H1 (cell line): ENCODE data around the gene WIPF3. TPM values are rescaled to one million over a fixed set of nuclear protein-coding genes. Genes with fewer than 3 reads are reported as not detected.

Source experiments
- CTCF ChIA-PET: fragments of 300-600 bp; sonication (Branson Sonifier 250); formaldehyde crosslinking; loops from one replicate; lab custom pipeline; 2021; ENCODE audit not compliant: partially characterized antibody; lab: Charles Lee
- POLR2A ChIA-PET: fragments of 300-600 bp; sonication (Branson Sonifier 250); formaldehyde crosslinking; loops from one replicate; lab custom pipeline; 2021; ENCODE audit warnings: inconsistent platforms; ENCODE audit not compliant: partially characterized antibody; lab: Charles Lee
- DNase-seq, 2 experiments: peaks; one replicate each; pipeline versions ENCODE4 v3.0.0 to v3.0.0-alpha.2; 2010 to 2022; ENCODE audit warnings: low spot score in 2 of 2, low read depth in 1 of 2, mixed read lengths in 1 of 2
- FAIRE-seq: peaks from 2 replicates; lab custom pipeline; 2011; peaks lifted over from hg19 to GRCh38; lab: Jason Lieb, UNC
- H2AFZ ChIP-seq: 2 replicates; pipeline ENCODE4 v1.8.1; 2012; ENCODE audit warnings: low read length, inconsistent platforms
- H2AK5ac ChIP-seq: 2 replicates; pipeline ENCODE4 v1.6.1; 2013; ENCODE audit warnings: low read depth, low read length
- H2BK120ac ChIP-seq: replicated peaks from 2 replicates; pipeline ENCODE3; 2013; ENCODE audit warnings: low read depth, low read length, inconsistent platforms
- H2BK12ac ChIP-seq: 2 replicates; pipeline ENCODE4 v1.6.1; 2013; ENCODE audit warnings: low read depth, low read length
- H2BK15ac ChIP-seq: 2 replicates; pipeline ENCODE4 v1.6.1; 2013; ENCODE audit warnings: low read length
- H2BK20ac ChIP-seq: 2 replicates; pipeline ENCODE4 v1.6.1; 2013; ENCODE audit warnings: low read length
- H2BK5ac ChIP-seq: 2 replicates; pipeline ENCODE4 v1.6.1; 2013; ENCODE audit warnings: low read depth, low read length
- H3K14ac ChIP-seq: 2 replicates; pipeline ENCODE4 v1.6.1; 2013; ENCODE audit warnings: inconsistent platforms; ENCODE audit not compliant: insufficient read length
- H3K18ac ChIP-seq: 2 replicates; pipeline ENCODE4 v1.6.1; 2013; ENCODE audit warnings: low read length; ENCODE audit errors: extremely low read depth
- H3K23ac ChIP-seq: 2 replicates; pipeline ENCODE4 v1.6.1; 2013; ENCODE audit warnings: inconsistent platforms; ENCODE audit not compliant: insufficient read length
- H3K23me2 ChIP-seq: 2 replicates; pipeline ENCODE4 v1.6.1; 2013; ENCODE audit warnings: low read depth, low read length
- H3K27ac ChIP-seq: 2 replicates; pipeline ENCODE4 v1.6.1; 2011; ENCODE audit warnings: low read depth, low read length, inconsistent platforms
- H3K27me3 ChIP-seq, 4 experiments: replicated peaks in 1 of 4; 1 replicate in 1 of 4; 2 replicates in 3 of 4; pipeline versions ENCODE4 v1.6.1 to v1.8.1; 2011 to 2013; ENCODE audit warnings: low read length in 3 of 4, mild to moderate bottlenecking in 3 of 4, inconsistent platforms in 2 of 4, mixed read lengths in 2 of 4, moderate library complexity in 1 of 4; ENCODE audit not compliant: control insufficient read depth in 3 of 4, insufficient read depth in 3 of 4; ENCODE audit errors: extremely low read depth in 1 of 4
- H3K36me3 ChIP-seq, 4 experiments: 2 replicates each; pipeline versions ENCODE4 v1.6.1 to v1.8.1; 2011 to 2013; ENCODE audit warnings: mild to moderate bottlenecking in 4 of 4, low read length in 3 of 4, moderate library complexity in 2 of 4, control low read depth in 1 of 4, inconsistent platforms in 1 of 4; ENCODE audit not compliant: insufficient read depth in 4 of 4, control insufficient read depth in 2 of 4
- H3K4ac ChIP-seq: replicated peaks from 2 replicates; pipeline ENCODE3; 2013; ENCODE audit warnings: low read length, low read depth, mixed read lengths, inconsistent platforms; ENCODE audit not compliant: insufficient read length
- H3K4me1 ChIP-seq, 4 experiments: replicated peaks in 1 of 4; 1 replicate in 1 of 4; 2 replicates in 3 of 4; pipeline versions ENCODE4 v1.6.1 to v1.8.1; 2011 to 2013; ENCODE audit warnings: low read length in 3 of 4, inconsistent platforms in 2 of 4, mixed read lengths in 1 of 4; ENCODE audit not compliant: insufficient read depth in 4 of 4, control insufficient read depth in 3 of 4
- H3K4me2 ChIP-seq, 2 experiments: 2 replicates each; pipeline versions ENCODE4 v1.6.1 to v1.8.1; 2011 to 2013; ENCODE audit warnings: low read depth in 2 of 2, low read length in 2 of 2, control low read depth in 1 of 2, inconsistent platforms in 1 of 2, mild to moderate bottlenecking in 1 of 2; ENCODE audit not compliant: insufficient read depth in 1 of 2
- H3K4me3 ChIP-seq, 4 experiments: fragments of 200-600, 300-600 bp in 1 of 4; sonication (generic), shearing (Covaris generic), sonication (Bioruptor Twin) in 1 of 4; 2 replicates each; pipeline versions ENCODE4 v1.5.1 to v1.8.1; 2011 to 2016; ENCODE audit warnings: low read length in 4 of 4, low read depth in 3 of 4, control low read depth in 2 of 4, inconsistent platforms in 2 of 4, mild to moderate bottlenecking in 2 of 4, mixed read lengths in 1 of 4, moderate library complexity in 1 of 4; ENCODE audit not compliant: insufficient read depth in 2 of 4; ENCODE audit errors: extremely low read depth in 1 of 4
- H3K56ac ChIP-seq: replicated peaks from 2 replicates; pipeline ENCODE3; 2013; ENCODE audit warnings: low read depth, mild to moderate bottlenecking, mixed read lengths, low read length, inconsistent platforms; ENCODE audit not compliant: insufficient read length
- H3K79me1 ChIP-seq: 2 replicates; pipeline ENCODE4 v1.6.1; 2013; ENCODE audit warnings: low read depth, low read length, control low read depth
- H3K79me2 ChIP-seq, 2 experiments: 2 replicates each; pipeline versions ENCODE4 v1.6.1 to v1.8.1; 2012 to 2013; ENCODE audit warnings: low read length in 2 of 2, mild to moderate bottlenecking in 2 of 2, inconsistent platforms in 1 of 2; ENCODE audit not compliant: insufficient read depth in 2 of 2, control insufficient read depth in 1 of 2
- H3K9ac ChIP-seq, 4 experiments: replicated peaks in 1 of 4; 1 replicate in 1 of 4; 2 replicates in 3 of 4; pipeline versions ENCODE4 v1.6.1 to v1.8.1; 2011 to 2013; ENCODE audit warnings: low read depth in 3 of 4, low read length in 3 of 4, control low read depth in 2 of 4, mild to moderate bottlenecking in 2 of 4, moderate library complexity in 2 of 4, inconsistent platforms in 1 of 4; ENCODE audit errors: extremely low read depth in 1 of 4
- H3K9me3 ChIP-seq, 2 experiments: 2 replicates each; pipeline versions ENCODE4 v1.6.1 to v1.8.1; 2012 to 2013; ENCODE audit warnings: mild to moderate bottlenecking in 2 of 2, moderate library complexity in 2 of 2, control low read depth in 1 of 2, inconsistent platforms in 1 of 2, low read depth in 1 of 2, low read length in 1 of 2, mixed read lengths in 1 of 2; ENCODE audit not compliant: insufficient read depth in 2 of 2
- H4K20me1 ChIP-seq, 2 experiments: replicated peaks in 1 of 2; 2 replicates each; pipeline versions ENCODE3 to v1.8.1; 2011 to 2013; ENCODE audit warnings: inconsistent platforms in 2 of 2, low read length in 2 of 2, mild to moderate bottlenecking in 1 of 2; ENCODE audit not compliant: insufficient read depth in 2 of 2, control insufficient read depth in 1 of 2
- H4K5ac ChIP-seq: 2 replicates; pipeline ENCODE4 v1.6.1; 2013; ENCODE audit warnings: low read length, low read depth, mixed read lengths, inconsistent platforms; ENCODE audit not compliant: insufficient read length
- H4K8ac ChIP-seq: 2 replicates; pipeline ENCODE4 v1.8.0; 2013; ENCODE audit warnings: mild to moderate bottlenecking, moderate library complexity, low read length, inconsistent platforms; ENCODE audit not compliant: insufficient read depth; ENCODE audit errors: extremely low read depth
- H4K91ac ChIP-seq: replicated peaks from 2 replicates; pipeline ENCODE3; 2013; ENCODE audit warnings: low read length, mixed read lengths, inconsistent platforms; ENCODE audit not compliant: insufficient read length
- ASH2L ChIP-seq: fragments of 200-600, 300-600 bp; sonication (generic); IDR thresholded peaks from one replicate; pipeline ENCODE4 v1.7.1; 2017; ENCODE audit warnings: low read length
- BRCA1 ChIP-seq: IDR thresholded peaks from 2 replicates; pipeline ENCODE4 v1.6.1; 2012; ENCODE audit warnings: low read depth, low read length, improper control_type of control experiment
- CHD2 ChIP-seq: IDR thresholded peaks from 2 replicates; pipeline ENCODE4 v1.6.1; 2012; ENCODE audit warnings: low read length, improper control_type of control experiment
- CREB1 ChIP-seq: IDR thresholded peaks from 2 replicates; pipeline ENCODE4 v1.6.1; 2012; ENCODE audit warnings: inconsistent platforms
- EP300 ChIP-seq, 2 experiments: IDR thresholded peaks; 1 replicate in 1 of 2; 2 replicates in 1 of 2; pipeline ENCODE4 v1.6.1; 2011 to 2012; ENCODE audit warnings: low read depth in 2 of 2, low read length in 2 of 2, mild to moderate bottlenecking in 2 of 2, borderline replicate concordance in 1 of 2, inconsistent platforms in 1 of 2, moderate library complexity in 1 of 2
- GTF2F1 ChIP-seq: IDR thresholded peaks from 2 replicates; pipeline ENCODE4 v1.6.1; 2012; ENCODE audit warnings: low read depth, low read length, improper control_type of control experiment, borderline replicate concordance
- HDAC2 ChIP-seq, 2 experiments: fragments of 300-600 bp in 1 of 2; sonication (generic) in 1 of 2; IDR thresholded peaks; 2 replicates each; pipeline ENCODE4 v1.6.1; 2011 to 2012; ENCODE audit warnings: low read depth in 2 of 2, low read length in 2 of 2, mild to moderate bottlenecking in 2 of 2, moderate library complexity in 2 of 2, borderline replicate concordance in 1 of 2, inconsistent platforms in 1 of 2
- HDAC6 ChIP-seq: IDR thresholded peaks from one replicate; pipeline ENCODE4 v1.7.1; 2012; ENCODE audit warnings: low read depth, mild to moderate bottlenecking, inconsistent platforms, low read length, moderate library complexity
- JUN ChIP-seq: IDR thresholded peaks from 2 replicates; pipeline ENCODE4 v1.6.1; 2011; ENCODE audit warnings: low read depth, mild to moderate bottlenecking, improper control_type of control experiment, low read length
- MAX ChIP-seq: IDR thresholded peaks from 2 replicates; pipeline ENCODE4 v1.6.1; 2012; ENCODE audit warnings: inconsistent platforms
- PHF8 ChIP-seq: fragments of 200-600 bp; sonication (generic); conservative IDR thresholded peaks from 2 replicates; pipeline ENCODE4 v1.7.1; 2012; ENCODE audit warnings: low read depth, mild to moderate bottlenecking, inconsistent platforms, low read length, moderate library complexity
- RNF2 ChIP-seq: fragments of 200-900, 300-1000 bp; sonication (generic); IDR thresholded peaks from 2 replicates; pipeline ENCODE4 v1.7.1; 2016; ENCODE audit warnings: borderline replicate concordance, low read depth, mild to moderate bottlenecking, antibody characterized with exemption, low read length; ENCODE audit not compliant: poor library complexity, severe bottlenecking; ENCODE audit errors: missing control alignments
- RXRA ChIP-seq: IDR thresholded peaks from 2 replicates; pipeline ENCODE4 v1.6.1; 2011; ENCODE audit warnings: low read depth, mild to moderate bottlenecking, low read length, moderate library complexity; ENCODE audit not compliant: insufficient read depth
- WGBS, 2 experiments: shearing (Covaris generic) in 1 of 2; methylation state at CpG; one replicate each; pipeline versions ENCODE4 v1.1.6 to v1.1.7; 2013 to 2015; ENCODE audit warnings: low lambda C conversion rate in 2 of 2, mixed read lengths in 2 of 2, inconsistent platforms in 1 of 2, low coverage in 1 of 2, missing lambda C conversion rate in 1 of 2; ENCODE audit not compliant: insufficient replicate concordance in 2 of 2, insufficient coverage in 1 of 2, insufficient read length in 1 of 2; ENCODE audit errors: extremely low coverage in 1 of 2, missing lambda C conversion rate in 1 of 2; 5-methylcytosine and 5-hydroxymethylcytosine counted together
- polyA plus RNA-seq, 7 experiments: library from polyadenylated mRNA; depleted of rRNA in 3 of 7; stranded (reverse) in 5 of 7; unstranded in 2 of 7; fragments of >200 nt in 5 of 7; fragments of 200-250 nt in 2 of 7; gene quantifications; 1 replicate in 5 of 7; 2 replicates in 1 of 7; 4 replicates in 1 of 7; pipeline versions ENCODE4 v1.2.1 to v1.2.3, GENCODE V29; 2011 to 2013; ENCODE audit warnings: missing spikeins in 2 of 7, mixed read lengths in 2 of 7
- total RNA-seq: library from RNA; stranded (reverse); fragmentation: NEBNext Ultra II Directional; extraction: Animal tissue kit (Norgen Biotek cat#: 25700); gene quantifications from 2 replicates; pipeline ENCODE4 v1.2.1, GENCODE V29; 2021

WIPF3 gene
- total and polyA plus RNA-seq, 2 of the 8 experiments (the other 6 are each of a cell fraction or from before 2014, with no cell fraction given), result 5.0 to 12.1 TPM

- H2BK12ac ChIP-seq, result peak overlapping the region; percentile 41; the same call in 1 of the 2 replicates
- 0 out of 4 replicates have a peak, but pooled peaks cover 0 to 3% of the 10 kb centered on the region in 2 experiments for H3K79me2 ChIP-seq
- no peaks in the 10 kb centered on the region for H4K20me1 ChIP-seq
- H3K27me3 ChIP-seq, result no peaks in the 10 kb centered on the region
- H4K5ac ChIP-seq, result no peak overlapping the region
- no peaks in the 10 kb centered on the region; the same call in 1 of the 2 replicates for H3K79me1 ChIP-seq
- ChIA-PET POLR2A (interaction anchor here (1.2 to 1.6 kb wide), 2 partner anchors 9 to 241 kb away, joined by 3 read pairs; no protein-coding TSS in a partner anchor), CTCF (interaction anchor here (0.8 to 5.2 kb wide), 9 partner anchors 14 to 400 kb away, joined by 3 to 18 read pairs (median 4); no protein-coding TSS in a partner anchor)
- H3K27ac ChIP-seq, result no peak overlapping the region
- peak overlapping the region in 1 of 2 experiments; percentile 75; a peak in 1 of 4 replicates for H3K4me2 ChIP-seq
- no peak for FAIRE-seq
- 90% methylated on average over 1 of the region's 1 CpG; no CpG with 5 or more reads in 1 of the 2 experiments for WGBS, 2 experiments
- peaks cover 7 to 15% (median 15%) of the 10 kb centered on the region in 4 experiments for H3K4me1 ChIP-seq
- no peak overlapping the region for H2AK5ac ChIP-seq
- no peaks in the 10 kb centered on the region for H3K9me3 ChIP-seq
- no peak overlapping the region for H2BK20ac ChIP-seq
- no peak overlapping the region for H3K14ac ChIP-seq
- no peak overlapping the region; a peak in 1 of 7 replicates for H3K9ac ChIP-seq
- no peak overlapping the region for H2BK5ac ChIP-seq
- H2BK15ac ChIP-seq, result peak overlapping the region; percentile 54; the same call in 1 of the 2 replicates
- H2AFZ ChIP-seq, result no peak overlapping the region
- no peak overlapping the region for H4K91ac ChIP-seq
- no peak overlapping the region for H3K23ac ChIP-seq
- peaks cover 10% of the 10 kb centered on the region for H3K23me2 ChIP-seq
- DNase-seq, result no peak
- no peaks in the 10 kb centered on the region for H3K36me3 ChIP-seq
- no peak overlapping the region for H3K4me3 ChIP-seq
- no peak overlapping the region for H3K4ac ChIP-seq
- H2BK120ac ChIP-seq, result no peak overlapping the region
- no peak overlapping the region for H3K56ac ChIP-seq
- H4K8ac ChIP-seq, result no peak overlapping the region
- H3K18ac ChIP-seq, result peak overlapping the region; percentile 20; the same call in 1 of the 2 replicates
- TF ChIP-seq PHF8 (no peak), MAX (no peak), RXRA (no peak), HDAC2 (IDR thresholded peaks at IDR 0.05; ENCODE audit: borderline replicate concordance in 1 of 2, low read depth in 2 of 2, low read length in 2 of 2) (no peak), ASH2L (no peak), HDAC6 (no peak), BRCA1 (no peak), GTF2F1 (no peak), EP300 (IDR thresholded peaks at IDR 0.05; ENCODE audit: borderline replicate concordance in 1 of 2, low read depth in 2 of 2, low read length in 2 of 2) (no peak), CHD2 (no peak), RNF2 (no peak), JUN (no peak), CREB1 (no peak)
Measured at GRCh38 chr7:29882481-29882880, 76.2 kb downstream of the WIPF3 start.
